ENCODE data around the gene RGL1.

Gene RGL1

DNA sequence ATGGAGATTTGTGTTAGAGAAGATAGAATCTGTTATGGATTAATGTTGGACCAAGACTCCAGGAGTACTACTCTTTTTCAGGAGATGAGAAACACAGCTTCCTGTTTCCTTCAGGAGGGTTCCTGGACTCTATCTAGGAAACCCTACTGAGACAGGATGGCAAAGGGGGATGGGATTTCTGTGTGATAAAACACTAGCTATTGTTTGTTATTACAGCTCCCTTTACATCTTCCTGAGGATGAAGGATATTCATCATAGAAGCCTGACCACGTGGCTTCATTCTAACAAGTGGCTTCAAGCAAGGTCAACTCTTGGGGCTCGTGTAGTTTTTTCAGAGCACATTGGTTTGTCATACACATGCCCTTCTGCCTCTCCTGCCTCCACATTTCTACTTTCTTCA is 33.3 kb downstream of the RGL1 start:
- H3K9me3 ChIP-seq (ENCODE audit: control insufficient read depth, insufficient read depth, low read depth, low read length) = no peaks in the 10 kb centered on the region
- CTCF ChIA-PET = interaction anchor here (0.7 to 1.7 kb wide), 2 partner anchors 153 to 183 kb away, joined by 5 read pairs; no protein-coding TSS in a partner anchor
- no peak for TF ChIP-seq ZNF157 (tag by site-specific recombination; IDR thresholded peaks at IDR 0.05)
- TF ChIP-seq, protein P1, sequence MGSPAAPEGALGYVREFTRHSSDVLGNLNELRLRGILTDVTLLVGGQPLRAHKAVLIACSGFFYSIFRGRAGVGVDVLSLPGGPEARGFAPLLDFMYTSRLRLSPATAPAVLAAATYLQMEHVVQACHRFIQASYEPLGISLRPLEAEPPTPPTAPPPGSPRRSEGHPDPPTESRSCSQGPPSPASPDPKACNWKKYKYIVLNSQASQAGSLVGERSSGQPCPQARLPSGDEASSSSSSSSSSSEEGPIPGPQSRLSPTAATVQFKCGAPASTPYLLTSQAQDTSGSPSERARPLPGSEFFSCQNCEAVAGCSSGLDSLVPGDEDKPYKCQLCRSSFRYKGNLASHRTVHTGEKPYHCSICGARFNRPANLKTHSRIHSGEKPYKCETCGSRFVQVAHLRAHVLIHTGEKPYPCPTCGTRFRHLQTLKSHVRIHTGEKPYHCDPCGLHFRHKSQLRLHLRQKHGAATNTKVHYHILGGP (tag by site-specific recombination; IDR thresholded peaks at IDR 0.05) = peak; percentile 82
- TF ChIP-seq ZBTB20 (tag by site-specific recombination; IDR thresholded peaks at IDR 0.05) = peak; percentile 44; the same call in 1 of the 2 replicates
- POLR2A ChIA-PET = no interaction called here
- no peak overlapping the region for H3K4me3 ChIP-seq (ENCODE audit: low read depth, low read length)
- no peaks in the 10 kb centered on the region for H3K36me3 ChIP-seq (ENCODE audit: control insufficient read depth in 2 of 2, insufficient read depth in 1 of 2, low read length in 2 of 2)
- no peak overlapping the region for H3K27ac ChIP-seq (ENCODE audit: extremely low read depth, low read depth, low read length)
- peaks cover 21% of the 10 kb centered on the region for H3K4me1 ChIP-seq (ENCODE audit: control insufficient read depth, insufficient read depth, low read length)

DNA sequence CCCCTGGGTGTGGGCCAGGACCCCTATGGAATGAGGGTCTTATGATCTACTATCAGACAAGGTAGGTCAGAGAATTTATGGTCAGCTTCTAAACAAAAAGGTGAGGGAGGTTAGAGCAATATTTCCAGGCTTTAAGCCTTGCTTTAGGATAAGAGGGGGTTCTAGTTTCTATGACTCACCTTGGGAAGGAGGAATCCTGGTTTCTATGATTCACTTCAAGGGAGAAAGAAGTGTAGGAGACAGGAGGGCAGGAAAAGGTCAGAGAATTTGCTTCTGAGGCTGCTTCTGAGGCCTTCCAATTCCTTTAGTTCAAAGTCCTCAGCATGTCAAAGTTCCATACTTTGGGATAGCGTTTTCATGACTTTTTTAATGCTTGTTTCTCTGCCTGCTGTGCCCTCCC is 35.2 kb downstream of the RGL1 start:
- H3K4me3 ChIP-seq (ENCODE audit: low read depth, low read length) = no peak overlapping the region
- H3K4me1 ChIP-seq (ENCODE audit: control insufficient read depth, insufficient read depth, low read length) = peaks cover 26% of the 10 kb centered on the region
- H3K27ac ChIP-seq (ENCODE audit: extremely low read depth, low read depth, low read length) = no peak overlapping the region
- POLR2A ChIA-PET = no interaction called here
- H3K9me3 ChIP-seq (ENCODE audit: control insufficient read depth, insufficient read depth, low read depth, low read length) = no peaks in the 10 kb centered on the region
- no peaks in the 10 kb centered on the region for H3K36me3 ChIP-seq (ENCODE audit: control insufficient read depth in 2 of 2, insufficient read depth in 1 of 2, low read length in 2 of 2)
- no peak for TF ChIP-seq ZNF544 (tag by site-specific recombination; IDR thresholded peaks at IDR 0.05)
- no peak for TF ChIP-seq GLI4 (tag by site-specific recombination; IDR thresholded peaks at IDR 0.05)
- TF ChIP-seq ZNF366 (tag by site-specific recombination; conservative IDR thresholded peaks at IDR 0.05) = no peak
- peak; percentile 55 for TF ChIP-seq PRDM1 (tag by site-specific recombination; IDR thresholded peaks at IDR 0.05)
- no peak for TF ChIP-seq ZNF660 (tag by site-specific recombination; IDR thresholded peaks at IDR 0.05)
- TF ChIP-seq, protein P2, sequence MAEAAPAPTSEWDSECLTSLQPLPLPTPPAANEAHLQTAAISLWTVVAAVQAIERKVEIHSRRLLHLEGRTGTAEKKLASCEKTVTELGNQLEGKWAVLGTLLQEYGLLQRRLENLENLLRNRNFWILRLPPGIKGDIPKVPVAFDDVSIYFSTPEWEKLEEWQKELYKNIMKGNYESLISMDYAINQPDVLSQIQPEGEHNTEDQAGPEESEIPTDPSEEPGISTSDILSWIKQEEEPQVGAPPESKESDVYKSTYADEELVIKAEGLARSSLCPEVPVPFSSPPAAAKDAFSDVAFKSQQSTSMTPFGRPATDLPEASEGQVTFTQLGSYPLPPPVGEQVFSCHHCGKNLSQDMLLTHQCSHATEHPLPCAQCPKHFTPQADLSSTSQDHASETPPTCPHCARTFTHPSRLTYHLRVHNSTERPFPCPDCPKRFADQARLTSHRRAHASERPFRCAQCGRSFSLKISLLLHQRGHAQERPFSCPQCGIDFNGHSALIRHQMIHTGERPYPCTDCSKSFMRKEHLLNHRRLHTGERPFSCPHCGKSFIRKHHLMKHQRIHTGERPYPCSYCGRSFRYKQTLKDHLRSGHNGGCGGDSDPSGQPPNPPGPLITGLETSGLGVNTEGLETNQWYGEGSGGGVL (tag by site-specific recombination; IDR thresholded peaks at IDR 0.05) = peak; percentile 17; the same call in 1 of the 2 replicates
- TF ChIP-seq ZNF785 (tag by site-specific recombination; IDR thresholded peaks at IDR 0.05) = no peak
- CTCF ChIA-PET = no interaction called here

DNA sequence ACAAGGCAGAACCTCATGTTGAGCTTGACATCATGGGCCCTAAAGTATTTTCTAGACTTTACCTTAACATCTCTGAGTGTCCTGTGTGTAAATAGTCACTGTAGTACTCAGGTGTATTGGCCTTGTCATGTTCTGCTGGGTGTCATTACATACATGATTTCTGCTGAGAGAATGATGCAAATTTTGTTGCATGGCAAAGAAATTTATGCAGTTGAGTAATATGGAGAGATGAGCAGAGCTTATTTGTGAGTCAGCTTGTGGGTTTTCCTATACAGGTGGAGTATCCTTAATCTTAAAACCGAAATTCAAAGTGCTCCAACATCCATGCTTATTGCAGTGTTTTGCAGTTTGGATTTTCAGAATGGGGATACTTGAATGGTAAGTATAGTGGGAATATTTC is 36.6 kb downstream of the RGL1 start:
- no peak overlapping the region for H3K4me3 ChIP-seq (ENCODE audit: low read depth, low read length)
- TF ChIP-seq MEIS1 (CRISPR knock-in tag; IDR thresholded peaks at IDR 0.05; ENCODE audit: borderline replicate concordance) (no peak), ZNF677 (tag by site-specific recombination; IDR thresholded peaks at IDR 0.05) (no peak), FEZF1 (tag by site-specific recombination; IDR thresholded peaks at IDR 0.05) (no peak)
- TF ChIP-seq, protein P3, sequence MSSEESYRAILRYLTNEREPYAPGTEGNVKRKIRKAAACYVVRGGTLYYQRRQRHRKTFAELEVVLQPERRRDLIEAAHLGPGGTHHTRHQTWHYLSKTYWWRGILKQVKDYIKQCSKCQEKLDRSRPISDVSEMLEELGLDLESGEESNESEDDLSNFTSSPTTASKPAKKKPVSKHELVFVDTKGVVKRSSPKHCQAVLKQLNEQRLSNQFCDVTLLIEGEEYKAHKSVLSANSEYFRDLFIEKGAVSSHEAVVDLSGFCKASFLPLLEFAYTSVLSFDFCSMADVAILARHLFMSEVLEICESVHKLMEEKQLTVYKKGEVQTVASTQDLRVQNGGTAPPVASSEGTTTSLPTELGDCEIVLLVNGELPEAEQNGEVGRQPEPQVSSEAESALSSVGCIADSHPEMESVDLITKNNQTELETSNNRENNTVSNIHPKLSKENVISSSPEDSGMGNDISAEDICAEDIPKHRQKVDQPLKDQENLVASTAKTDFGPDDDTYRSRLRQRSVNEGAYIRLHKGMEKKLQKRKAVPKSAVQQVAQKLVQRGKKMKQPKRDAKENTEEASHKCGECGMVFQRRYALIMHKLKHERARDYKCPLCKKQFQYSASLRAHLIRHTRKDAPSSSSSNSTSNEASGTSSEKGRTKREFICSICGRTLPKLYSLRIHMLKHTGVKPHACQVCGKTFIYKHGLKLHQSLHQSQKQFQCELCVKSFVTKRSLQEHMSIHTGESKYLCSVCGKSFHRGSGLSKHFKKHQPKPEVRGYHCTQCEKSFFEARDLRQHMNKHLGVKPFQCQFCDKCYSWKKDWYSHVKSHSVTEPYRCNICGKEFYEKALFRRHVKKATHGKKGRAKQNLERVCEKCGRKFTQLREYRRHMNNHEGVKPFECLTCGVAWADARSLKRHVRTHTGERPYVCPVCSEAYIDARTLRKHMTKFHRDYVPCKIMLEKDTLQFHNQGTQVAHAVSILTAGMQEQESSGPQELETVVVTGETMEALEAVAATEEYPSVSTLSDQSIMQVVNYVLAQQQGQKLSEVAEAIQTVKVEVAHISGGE (tag by site-specific recombination; conservative IDR thresholded peaks at IDR 0.05; ENCODE audit: low read depth) = no peak
- ChIA-PET POLR2A (no interaction called here), CTCF (interaction anchor here (1.3 kb wide), 1 partner anchor 74 kb away, joined by 4 read pairs; no protein-coding TSS in a partner anchor)
- no peaks in the 10 kb centered on the region for H3K36me3 ChIP-seq (ENCODE audit: control insufficient read depth in 2 of 2, insufficient read depth in 1 of 2, low read length in 2 of 2)
- peaks cover 26% of the 10 kb centered on the region for H3K4me1 ChIP-seq (ENCODE audit: control insufficient read depth, insufficient read depth, low read length)
- no peaks in the 10 kb centered on the region for H3K9me3 ChIP-seq (ENCODE audit: control insufficient read depth, insufficient read depth, low read depth, low read length)
- H3K27ac ChIP-seq (ENCODE audit: extremely low read depth, low read depth, low read length) = no peak overlapping the region
